PC-9 (cell line): ENCODE measurements around the gene INSYN2A. TPM values are rescaled to one million over a fixed set of nuclear protein-coding genes. Genes with fewer than 3 reads are reported as not detected.

Source experiments
- BruUV-seq: library from RNA; stranded (reverse); fragments of 400-500 nt; replicated peaks from 2 replicates; lab custom pipeline; 2021; lab: Mats Ljungman, UMichigan
- CTCF ChIA-PET: fragments of 300-600 bp; sonication (Branson Sonifier 250); formaldehyde crosslinking; loops from one replicate; lab custom pipeline; 2022; ENCODE audit warnings: antibody characterized with exemption; lab: Charles Lee
- POLR2A ChIA-PET: fragments of 300-600 bp; sonication (Branson Sonifier 250); formaldehyde crosslinking; loops from one replicate; lab custom pipeline; 2022; ENCODE audit warnings: antibody characterized with exemption; ENCODE audit not compliant: unreplicated experiment; lab: Charles Lee
- DNase-seq, 2 experiments: peaks; one replicate each; pipeline versions ENCODE4 v3.0.0 to v3.0.0-alpha.2; 2015 to 2022; ENCODE audit warnings: mixed read lengths in 1 of 2
- H2AFZ ChIP-seq: fragments of 200-600 bp; sonication (generic); 2 replicates; pipeline ENCODE4 v1.8.1; 2017; ENCODE audit warnings: antibody characterized with exemption
- H3F3A ChIP-seq: fragments of 200-600 bp; sonication (generic); 2 replicates; pipeline ENCODE4 v1.8.1; 2017; ENCODE audit warnings: antibody characterized with exemption, mild to moderate bottlenecking, low read depth; ENCODE audit not compliant: insufficient read depth
- H3K27ac ChIP-seq: fragments of 200-600 bp; sonication (generic); 2 replicates; pipeline ENCODE4 v1.6.1; 2016; ENCODE audit warnings: mixed run types
- H3K27me3 ChIP-seq: fragments of 200-600 bp; sonication (generic); 2 replicates; pipeline ENCODE4 v1.6.1; 2016; ENCODE audit warnings: low read depth, mixed run types; ENCODE audit not compliant: insufficient read depth
- H3K36me3 ChIP-seq: fragments of 200-600 bp; sonication (generic); 2 replicates; pipeline ENCODE4 v1.6.1; 2016; ENCODE audit warnings: low read depth, mixed run types
- H3K4me1 ChIP-seq: fragments of 200-600 bp; sonication (generic); replicated peaks from 2 replicates; pipeline ENCODE4 v1.6.1; 2016; ENCODE audit warnings: mixed run types; ENCODE audit not compliant: insufficient read depth
- H3K4me2 ChIP-seq: fragments of 200-600 bp; sonication (generic); 2 replicates; pipeline ENCODE4 v1.6.1; 2017; ENCODE audit warnings: mixed run types
- H3K4me3 ChIP-seq: fragments of 200-600 bp; sonication (generic); 2 replicates; pipeline ENCODE4 v1.6.1; 2016; ENCODE audit warnings: mixed run types
- H3K79me2 ChIP-seq: fragments of 200-600 bp; sonication (generic); 2 replicates; pipeline ENCODE4 v1.6.1; 2017; ENCODE audit warnings: low read depth, mixed run types
- H3K9me2 ChIP-seq: fragments of 200-600 bp; sonication (generic); 2 replicates; pipeline ENCODE4 v1.8.1; 2017; ENCODE audit warnings: mild to moderate bottlenecking; ENCODE audit not compliant: insufficient read depth
- H3K9me3 ChIP-seq: fragments of 200-600 bp; sonication (generic); 2 replicates; pipeline ENCODE4 v1.8.1; 2016; ENCODE audit warnings: low read depth; ENCODE audit not compliant: insufficient read depth
- H4K20me1 ChIP-seq: fragments of 200-600 bp; sonication (generic); 2 replicates; pipeline ENCODE4 v1.8.1; 2017; ENCODE audit not compliant: insufficient read depth
- EZH2 ChIP-seq: fragments of 200-600 bp; sonication (generic); IDR thresholded peaks from 2 replicates; pipeline ENCODE4 v1.8.0; 2017; ENCODE audit warnings: antibody characterized with exemption, low read depth
- intact Hi-C: fragments of 100-400 bp; cut with micrococcal nuclease; formaldehyde crosslinking; loops from one replicate; pipeline ENCODE4 v1.10.0; 2022; ENCODE audit not compliant: unreplicated experiment
- total RNA-seq: library from RNA; stranded (reverse); gene quantifications from 2 replicates; pipeline ENCODE4 v1.2.3, GENCODE V29; 2021
- TF ChIP-seq, protein P1 (sequence below): fragments of 200-600 bp; sonication (generic); conservative IDR thresholded peaks from 2 replicates; pipeline ENCODE4 v1.6.1; 2017; ENCODE audit warnings: mixed run types, antibody characterized with exemption, mild to moderate bottlenecking, moderate library complexity

Gene INSYN2A
- total RNA-seq, 1 experiment from 2014 or later = not detected

- no peak for DNase-seq
- TF ChIP-seq EZH2 = no peak
- TF ChIP-seq, protein P1, sequence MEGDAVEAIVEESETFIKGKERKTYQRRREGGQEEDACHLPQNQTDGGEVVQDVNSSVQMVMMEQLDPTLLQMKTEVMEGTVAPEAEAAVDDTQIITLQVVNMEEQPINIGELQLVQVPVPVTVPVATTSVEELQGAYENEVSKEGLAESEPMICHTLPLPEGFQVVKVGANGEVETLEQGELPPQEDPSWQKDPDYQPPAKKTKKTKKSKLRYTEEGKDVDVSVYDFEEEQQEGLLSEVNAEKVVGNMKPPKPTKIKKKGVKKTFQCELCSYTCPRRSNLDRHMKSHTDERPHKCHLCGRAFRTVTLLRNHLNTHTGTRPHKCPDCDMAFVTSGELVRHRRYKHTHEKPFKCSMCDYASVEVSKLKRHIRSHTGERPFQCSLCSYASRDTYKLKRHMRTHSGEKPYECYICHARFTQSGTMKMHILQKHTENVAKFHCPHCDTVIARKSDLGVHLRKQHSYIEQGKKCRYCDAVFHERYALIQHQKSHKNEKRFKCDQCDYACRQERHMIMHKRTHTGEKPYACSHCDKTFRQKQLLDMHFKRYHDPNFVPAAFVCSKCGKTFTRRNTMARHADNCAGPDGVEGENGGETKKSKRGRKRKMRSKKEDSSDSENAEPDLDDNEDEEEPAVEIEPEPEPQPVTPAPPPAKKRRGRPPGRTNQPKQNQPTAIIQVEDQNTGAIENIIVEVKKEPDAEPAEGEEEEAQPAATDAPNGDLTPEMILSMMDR = no peak
- no peaks in the 10 kb centered on the region for H3K9me3 ChIP-seq
- CTCF ChIA-PET = no interaction called here
- no peak overlapping the region for H2AFZ ChIP-seq
- H3K27ac ChIP-seq = no peak overlapping the region
- H3K9me2 ChIP-seq = no peaks in the 10 kb centered on the region
- H3K79me2 ChIP-seq = no peaks in the 10 kb centered on the region
- no peaks in the 10 kb centered on the region for H3K27me3 ChIP-seq
- H3K4me2 ChIP-seq = no peak overlapping the region
- H3F3A ChIP-seq = no peaks in the 10 kb centered on the region
- intact Hi-C loops = no loop called here
- no peaks in the 10 kb centered on the region for H3K4me1 ChIP-seq
- H4K20me1 ChIP-seq = no peaks in the 10 kb centered on the region
- no TSS peak for BruUV-seq
- H3K36me3 ChIP-seq = no peaks in the 10 kb centered on the region
- POLR2A ChIA-PET = no interaction called here
- no peak overlapping the region for H3K4me3 ChIP-seq
Observed at GRCh38 chr10:127182161-127182560, 14.2 kb downstream of the INSYN2A start.

- intact Hi-C loops = no loop called here
- no peak for TF ChIP-seq EZH2
- TF ChIP-seq, protein P1 = no peak
- Histone ChIP-seq H3K36me3 (no peaks in the 10 kb centered on the region), H3K79me2 (no peaks in the 10 kb centered on the region), H2AFZ (no peak overlapping the region), H4K20me1 (no peaks in the 10 kb centered on the region), H3K4me3 (no peak overlapping the region), H3K4me2 (no peak overlapping the region), H3F3A (no peaks in the 10 kb centered on the region), H3K27me3 (no peaks in the 10 kb centered on the region), H3K4me1 (no peaks in the 10 kb centered on the region), H3K27ac (no peak overlapping the region), H3K9me3 (no peaks in the 10 kb centered on the region), H3K9me2 (no peaks in the 10 kb centered on the region)
- no TSS peak for BruUV-seq
- ChIA-PET POLR2A (interaction anchor here (0.6 kb wide), 1 partner anchor 976 kb away, joined by 4 read pairs; no protein-coding TSS in a partner anchor), CTCF (no interaction called here)
- DNase-seq = no peak
Observed at GRCh38 chr10:127179612-127180250, 16.7 kb downstream of the INSYN2A start.

GRCh38 chr10:127176649-127177048, 19.7 kb downstream of the INSYN2A start:
- BruUV-seq = no TSS peak
- TF ChIP-seq EZH2 = no peak
- TF ChIP-seq, protein P1 = no peak
- Histone ChIP-seq H3K4me3 (no peak overlapping the region), H3K9me2 (no peaks in the 10 kb centered on the region), H3K79me2 (no peaks in the 10 kb centered on the region), H3F3A (no peaks in the 10 kb centered on the region), H3K36me3 (no peaks in the 10 kb centered on the region), H3K9me3 (no peaks in the 10 kb centered on the region), H3K4me2 (no peak overlapping the region), H2AFZ (no peak overlapping the region), H3K4me1 (no peaks in the 10 kb centered on the region), H3K27me3 (no peaks in the 10 kb centered on the region), H3K27ac (no peak overlapping the region), H4K20me1 (no peaks in the 10 kb centered on the region)
- ChIA-PET POLR2A (no interaction called here), CTCF (no interaction called here)
- DNase-seq = no peak
- intact Hi-C loops = no loop called here
